Spinal cord (tissue), 10 donors: ENCODE measurements around the gene SUMO1. TPM values are rescaled to one million over a fixed set of nuclear protein-coding genes. Genes with fewer than 3 reads are reported as not detected.

Experiments used
- DNase-seq, 6 donors: peaks; one replicate each; pipeline versions ENCODE4 v3.0.0 to v3.0.0-alpha.2; 2013 to 2015; ENCODE audit warnings: low spot score in 6 of 6, low read depth in 4 of 6
- H3K27ac ChIP-seq: one replicate; pipeline ENCODE4 v1.5.1; 2013; ENCODE audit warnings: low read depth, low read length, control low read depth
- H3K27me3 ChIP-seq: one replicate; pipeline ENCODE4 v1.6.1; 2013; ENCODE audit warnings: low read length; ENCODE audit not compliant: control insufficient read depth, insufficient read depth
- H3K36me3 ChIP-seq: one replicate; pipeline ENCODE4 v1.6.1; 2013; ENCODE audit warnings: low read length; ENCODE audit not compliant: control insufficient read depth, insufficient read depth
- H3K4me1 ChIP-seq: one replicate; pipeline ENCODE4 v1.6.1; 2013; ENCODE audit warnings: low read length; ENCODE audit not compliant: control insufficient read depth, insufficient read depth
- H3K4me3 ChIP-seq: one replicate; pipeline ENCODE4 v1.5.1; 2013; ENCODE audit warnings: low read depth, low read length, control low read depth
- H3K9me3 ChIP-seq: one replicate; pipeline ENCODE4 v1.6.1; 2013; ENCODE audit warnings: low read length; ENCODE audit not compliant: control insufficient read depth, insufficient read depth
- WGBS: methylation state at CpG from one replicate; pipeline ENCODE4 v1.1.5; 2013; ENCODE audit warnings: missing lambda C conversion rate; ENCODE audit not compliant: insufficient coverage; 5-methylcytosine and 5-hydroxymethylcytosine counted together
- polyA plus RNA-seq, 2 donors: library from polyadenylated mRNA; unstranded; fragments of 120-200 nt; gene quantifications; one replicate each; pipeline ENCODE4 v1.2.1, GENCODE V29; 2013; ENCODE audit not compliant: insufficient read length in 2 of 2
- total RNA-seq, 2 donors: library from RNA; depleted of rRNA in 1 of 2; stranded (reverse); fragments of 120-200 nt in 1 of 2; fragments of >200 nt in 1 of 2; gene quantifications; one replicate each; pipeline versions ENCODE4 v1.2.3 to v1.2.4, GENCODE V29; 2013 to 2014
- donor health status: healthy.

Gene SUMO1
- total and polyA plus RNA-seq, 4 donors, result 111 to 151 (median 129) TPM

- no peaks in the 10 kb centered on the region for H3K27me3 ChIP-seq
- no CpG with 5 or more reads among the region's 2 CpGs for WGBS
- no peaks in the 10 kb centered on the region for H3K9me3 ChIP-seq
Measured at GRCh38 chr2:202184557-202184956, 53.8 kb downstream of the SUMO1 start.

DNA sequence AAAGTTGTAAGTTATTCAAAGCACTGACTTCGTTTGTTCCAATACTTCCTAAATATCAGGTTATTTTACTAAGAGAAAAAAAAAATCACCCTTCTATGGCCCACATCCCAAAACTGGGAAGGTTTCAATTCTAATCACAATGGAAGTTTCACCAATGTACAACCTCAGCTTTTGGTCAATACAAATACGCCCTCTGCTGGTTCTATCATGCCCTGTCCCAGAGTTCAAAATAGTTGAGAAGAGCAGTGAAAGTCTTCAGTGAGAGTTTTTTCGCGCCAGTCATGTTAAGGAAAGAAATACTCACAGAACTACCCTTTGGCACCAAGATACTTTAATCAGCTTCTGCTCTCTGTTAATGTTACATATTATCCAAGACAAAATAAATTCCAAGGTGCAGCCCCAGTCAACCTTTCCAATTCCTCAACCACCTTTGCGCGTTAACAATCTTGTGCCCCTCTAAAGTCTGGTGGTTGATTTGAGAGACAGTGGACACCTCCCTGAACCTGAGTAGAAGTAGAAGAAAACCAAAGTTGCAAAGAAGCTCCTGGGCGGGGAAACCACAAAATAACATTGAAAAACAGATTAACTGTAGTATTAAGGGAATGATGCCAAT, 59.9 kb downstream of the SUMO1 start:
- H3K9me3 ChIP-seq, result no peaks in the 10 kb centered on the region
- WGBS, result 100% methylated on average over 2 of the region's 7 CpGs

More at GRCh38 chr2:202184557-202184956, 53.8 kb downstream of the SUMO1 start:
- H3K36me3 ChIP-seq, result no peaks in the 10 kb centered on the region
- no peak for DNase-seq
- H3K4me1 ChIP-seq, result no peaks in the 10 kb centered on the region
- H3K4me3 ChIP-seq, result no peak overlapping the region
- H3K27ac ChIP-seq, result no peak overlapping the region

GRCh38 chr2:202172439-202173211, 65.8 kb downstream of the SUMO1 start:
- Histone ChIP-seq H3K4me3 (no peak overlapping the region), H3K27me3 (peaks cover 4% of the 10 kb centered on the region), H3K27ac (no peak overlapping the region), H3K9me3 (no peaks in the 10 kb centered on the region), H3K36me3 (no peaks in the 10 kb centered on the region), H3K4me1 (peaks cover 11% of the 10 kb centered on the region)
- WGBS, result 79% methylated on average over 5 of the region's 6 CpGs
- no peak for DNase-seq

More for the DNA sequence above, 59.9 kb downstream of the SUMO1 start:
- Histone ChIP-seq H3K36me3 (no peaks in the 10 kb centered on the region), H3K4me3 (no peak overlapping the region), H3K4me1 (no peaks in the 10 kb centered on the region), H3K27ac (no peak overlapping the region), H3K27me3 (no peaks in the 10 kb centered on the region)
- peak in 5 of 6 donors; percentile 60 to 93 (median 67) for DNase-seq

DNA sequence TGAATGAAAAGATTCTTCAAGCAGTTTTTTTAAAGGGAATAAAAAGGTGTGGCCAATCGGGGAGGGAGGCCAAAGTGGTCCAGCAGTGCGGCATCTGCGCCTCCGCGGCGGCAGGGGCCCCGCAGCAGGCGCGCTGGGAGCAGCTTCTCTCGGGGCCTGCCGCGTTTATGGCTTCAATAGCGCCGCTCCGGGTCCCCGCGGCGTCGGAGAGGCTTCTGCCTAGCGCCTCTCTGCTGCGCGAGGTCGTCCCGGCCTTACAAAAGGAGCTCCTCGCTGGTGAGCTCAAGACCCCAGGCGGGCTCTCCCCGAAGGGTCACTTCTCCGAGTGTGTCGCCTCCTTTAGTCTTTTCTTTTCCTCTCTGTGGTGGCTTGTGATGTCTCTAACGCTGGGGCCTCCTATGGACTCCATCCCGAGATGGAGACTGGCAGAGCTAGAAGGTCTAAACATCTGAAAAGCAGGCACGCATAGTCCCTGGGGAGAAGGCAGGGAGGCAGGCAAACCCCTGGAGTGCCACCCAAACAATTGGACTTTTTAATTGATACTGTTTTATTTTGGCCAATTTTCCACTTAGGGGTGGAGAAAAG, 67.1 kb downstream of the SUMO1 start:
- 3% methylated on average over 32 of the region's 32 CpGs for WGBS
- no peaks in the 10 kb centered on the region for H3K9me3 ChIP-seq
- peaks cover 4% of the 10 kb centered on the region for H3K27me3 ChIP-seq
- peak in 2 of 6 donors; percentile 66 to 70 for DNase-seq
- no peaks in the 10 kb centered on the region for H3K36me3 ChIP-seq
- peaks cover 11% of the 10 kb centered on the region for H3K4me1 ChIP-seq
- H3K27ac ChIP-seq, result no peak overlapping the region
- peak overlapping the region; percentile 17 for H3K4me3 ChIP-seq

GRCh38 chr2:202169832-202170424, 68.5 kb downstream of the SUMO1 start:
- 82% methylated on average over 5 of the region's 8 CpGs for WGBS
- no peak overlapping the region for H3K4me3 ChIP-seq
- no peaks in the 10 kb centered on the region for H3K36me3 ChIP-seq
- no peak for DNase-seq
- peaks cover 4% of the 10 kb centered on the region for H3K27me3 ChIP-seq
- H3K9me3 ChIP-seq, result no peaks in the 10 kb centered on the region
- H3K27ac ChIP-seq, result no peak overlapping the region
- peaks cover 11% of the 10 kb centered on the region for H3K4me1 ChIP-seq

- no peak for DNase-seq
Measured at GRCh38 chr2:202169131-202169530, 69.3 kb downstream of the SUMO1 start.

DNA sequence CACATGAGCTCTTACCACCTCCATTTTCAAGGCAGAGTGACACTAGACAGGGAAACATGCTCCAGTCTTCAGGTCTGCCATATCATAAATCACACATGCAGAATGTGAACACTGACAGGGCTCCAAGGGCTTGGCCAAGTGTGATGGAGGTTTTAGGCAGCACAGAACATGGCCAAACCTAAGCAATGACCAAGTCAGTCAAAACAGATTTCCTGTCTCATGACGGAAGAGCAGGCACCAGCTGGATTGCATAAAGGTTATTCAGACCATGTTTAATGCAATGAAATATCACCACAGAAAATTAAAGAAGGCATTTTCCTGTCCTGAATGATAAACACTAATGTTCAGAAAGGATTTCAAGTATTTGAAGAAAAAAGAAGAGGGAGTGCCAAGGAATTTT, 72.5 kb downstream of the SUMO1 start:
- Histone ChIP-seq H3K36me3 (no peaks in the 10 kb centered on the region), H3K27me3 (no peaks in the 10 kb centered on the region), H3K4me1 (peaks cover 1% of the 10 kb centered on the region), H3K27ac (no peak overlapping the region), H3K9me3 (no peaks in the 10 kb centered on the region), H3K4me3 (no peak overlapping the region)
- no CpG with 5 or more reads among the region's 1 CpG for WGBS
- no peak for DNase-seq

More at GRCh38 chr2:202169131-202169530, 69.3 kb downstream of the SUMO1 start:
- H3K4me1 ChIP-seq, result peaks cover 11% of the 10 kb centered on the region
- H3K36me3 ChIP-seq, result no peaks in the 10 kb centered on the region
- H3K9me3 ChIP-seq, result no peaks in the 10 kb centered on the region
- H3K4me3 ChIP-seq, result no peak overlapping the region
- H3K27ac ChIP-seq, result no peak overlapping the region
- peaks cover 4% of the 10 kb centered on the region for H3K27me3 ChIP-seq

DNA sequence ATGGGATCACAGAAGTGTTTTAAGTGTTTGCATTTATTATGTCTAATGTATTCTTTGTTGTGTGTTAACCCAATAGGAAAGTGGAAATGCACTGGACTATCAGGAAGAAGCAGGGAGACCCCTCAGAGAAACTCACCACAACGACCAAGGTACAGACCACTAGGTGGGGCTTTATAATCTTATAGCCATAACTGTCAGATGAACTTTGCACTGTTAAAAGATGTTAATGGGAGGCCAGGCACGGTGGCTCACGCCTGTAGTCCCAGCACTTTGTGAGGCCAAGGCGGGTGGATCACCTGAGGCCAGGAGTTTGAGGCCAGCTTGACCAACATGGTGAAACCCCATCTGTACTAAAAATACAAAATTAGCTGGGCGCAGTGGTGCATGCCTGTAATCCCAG, 73.2 kb downstream of the SUMO1 start:
- no peaks in the 10 kb centered on the region for H3K27me3 ChIP-seq

DNA sequence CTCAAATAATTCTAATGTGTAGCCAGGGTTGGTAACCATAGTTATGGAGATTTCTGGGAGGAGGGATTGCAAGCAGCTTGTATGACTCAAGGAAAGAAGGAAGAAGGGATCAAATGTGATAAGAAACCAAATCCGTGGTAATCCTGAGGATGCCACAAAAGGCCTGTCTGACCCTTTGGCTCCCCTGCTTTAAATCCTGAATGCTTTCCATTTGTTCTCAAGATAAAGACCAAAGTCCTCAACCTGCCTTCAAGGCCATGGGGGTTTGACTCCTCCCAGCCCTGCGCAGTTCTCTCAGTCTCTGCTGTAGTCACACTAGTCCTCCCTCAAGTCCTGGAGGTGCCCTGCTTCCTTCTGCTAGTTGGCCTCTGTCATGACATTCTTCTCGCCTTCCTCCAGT, 74.0 kb downstream of the SUMO1 start:
- 74% methylated on average over 3 of the region's 3 CpGs for WGBS
- no peak for DNase-seq
- no peaks in the 10 kb centered on the region for H3K9me3 ChIP-seq
- no peak overlapping the region for H3K4me3 ChIP-seq
- H3K27ac ChIP-seq, result no peak overlapping the region
- H3K4me1 ChIP-seq, result no peaks in the 10 kb centered on the region
- H3K36me3 ChIP-seq, result no peaks in the 10 kb centered on the region
- no peaks in the 10 kb centered on the region for H3K27me3 ChIP-seq

More for the DNA sequence above, 73.2 kb downstream of the SUMO1 start:
- Histone ChIP-seq H3K36me3 (no peaks in the 10 kb centered on the region), H3K4me1 (no peaks in the 10 kb centered on the region), H3K4me3 (no peak overlapping the region), H3K27ac (no peak overlapping the region), H3K9me3 (no peaks in the 10 kb centered on the region)
- DNase-seq, result no peak
- 81% methylated on average over 4 of the region's 5 CpGs for WGBS
